ENCODE data around the gene SLC38A10. TPM values are rescaled to one million over a fixed set of nuclear protein-coding genes. Genes with fewer than 3 reads are reported as not detected.

The SLC38A10 gene
- total RNA-seq, 2 donors from 2014 or later, result 83.0 to 129 TPM

GRCh38 chr17:81277946-81278693 is 17.0 kb downstream of the SLC38A10 start:
- Histone ChIP-seq H3K4me1 (ENCODE audit: control insufficient read depth in 1 of 2, low read depth in 2 of 2) (no peaks in the 10 kb centered on the region), H3K4me3 (no peak overlapping the region), H3K27me3 (replicated peaks; ENCODE audit: insufficient read depth) (no peaks in the 10 kb centered on the region), H3K9me3 (no peaks in the 10 kb centered on the region), H3K27ac (no peak overlapping the region), H3K36me3 (peaks cover 48% of the 10 kb centered on the region)
- ATAC-seq (ENCODE audit: insufficient number of reproducible peaks, low FRiP score, low read depth), result no peak
- DNase-seq (ENCODE audit: low spot score), result no peak
- no peak for TF ChIP-seq CTCF (IDR thresholded peaks at IDR 0.05)

- H3K4me3 ChIP-seq, result no peak overlapping the region
- peaks cover 55% of the 10 kb centered on the region for H3K36me3 ChIP-seq
- H3K27me3 ChIP-seq (replicated peaks; ENCODE audit: insufficient read depth), result no peaks in the 10 kb centered on the region
- no peaks in the 10 kb centered on the region for H3K4me1 ChIP-seq (ENCODE audit: control insufficient read depth in 1 of 2, low read depth in 2 of 2)
- DNase-seq (ENCODE audit: low spot score) (no peak), ATAC-seq (ENCODE audit: insufficient number of reproducible peaks, low FRiP score, low read depth) (no peak)
- no peak for TF ChIP-seq CTCF (IDR thresholded peaks at IDR 0.05)
- no peaks in the 10 kb centered on the region for H3K9me3 ChIP-seq
- no peak overlapping the region for H3K27ac ChIP-seq
These were observed 17.7 kb downstream of the SLC38A10 start for GRCh38 chr17:81277421-81277820.

GRCh38 chr17:81276781-81277180 is 18.3 kb downstream of the SLC38A10 start:
- Histone ChIP-seq H3K4me1 (ENCODE audit: control insufficient read depth in 1 of 2, low read depth in 2 of 2) (no peaks in the 10 kb centered on the region), H3K27me3 (replicated peaks; ENCODE audit: insufficient read depth) (no peaks in the 10 kb centered on the region), H3K27ac (no peak overlapping the region), H3K9me3 (no peaks in the 10 kb centered on the region), H3K4me3 (no peak overlapping the region), H3K36me3 (peaks cover 59% of the 10 kb centered on the region)
- ATAC-seq (ENCODE audit: insufficient number of reproducible peaks, low FRiP score, low read depth) (no peak), DNase-seq (ENCODE audit: low spot score) (no peak)
- no peak for TF ChIP-seq CTCF (IDR thresholded peaks at IDR 0.05)

GRCh38 chr17:81274471-81274855 is 20.6 kb downstream of the SLC38A10 start:
- Histone ChIP-seq H3K36me3 (peaks cover 51% of the 10 kb centered on the region), H3K27ac (no peak overlapping the region), H3K4me3 (no peak overlapping the region), H3K4me1 (ENCODE audit: control insufficient read depth in 1 of 2, low read depth in 2 of 2) (no peaks in the 10 kb centered on the region), H3K9me3 (no peaks in the 10 kb centered on the region), H3K27me3 (replicated peaks; ENCODE audit: insufficient read depth) (no peaks in the 10 kb centered on the region)
- DNase-seq (ENCODE audit: low spot score) (no peak), ATAC-seq (ENCODE audit: insufficient number of reproducible peaks, low FRiP score, low read depth) (no peak)
- no peak for TF ChIP-seq CTCF (IDR thresholded peaks at IDR 0.05)

- H3K9me3 ChIP-seq, result no peaks in the 10 kb centered on the region
- H3K36me3 ChIP-seq, result peaks cover 49% of the 10 kb centered on the region
- H3K4me3 ChIP-seq, result no peak overlapping the region
- H3K27ac ChIP-seq, result no peak overlapping the region
- ATAC-seq (ENCODE audit: insufficient number of reproducible peaks, low FRiP score, low read depth), result no peak
- no peak for TF ChIP-seq CTCF (IDR thresholded peaks at IDR 0.05)
- H3K27me3 ChIP-seq (replicated peaks; ENCODE audit: insufficient read depth), result no peaks in the 10 kb centered on the region
- DNase-seq (ENCODE audit: low spot score), result no peak
- no peaks in the 10 kb centered on the region for H3K4me1 ChIP-seq (ENCODE audit: control insufficient read depth in 1 of 2, low read depth in 2 of 2)
These were observed 21.2 kb downstream of the SLC38A10 start for GRCh38 chr17:81273698-81274470.
